HepG2 (cell line): Measurements from ENCODE around the gene GSTT2. TPM values are rescaled to one million over a fixed set of nuclear protein-coding genes. Genes with fewer than 3 reads are reported as not detected.
A peak's percentile ranks its signal among the peaks of the same experiment; 100 is the strongest.

Experiments
- ATM ChIP-seq: fragments of 450-650 bp; IDR thresholded peaks from 2 replicates; pipeline ENCODE4 v1.7.1; 2017; ENCODE audit warnings: mild to moderate bottlenecking, borderline replicate concordance
- ERF ChIP-seq: IDR thresholded peaks from 2 replicates; pipeline ENCODE4 v1.6.1; 2018; ENCODE audit warnings: missing biosample characterization, missing genetic modification reagents
- FOXA3 ChIP-seq: IDR thresholded peaks from 2 replicates; pipeline ENCODE4 v1.6.1; 2016; ENCODE audit warnings: missing genetic modification reagents, missing compliant biosample characterization
- FOXO1 ChIP-seq: sonication (generic); formaldehyde crosslinking; IDR thresholded peaks from 2 replicates; pipeline ENCODE4 v1.4.0; 2020; ENCODE audit warnings: missing genetic modification reagents
- HOXA3 ChIP-seq: sonication (generic); formaldehyde crosslinking; IDR thresholded peaks from 2 replicates; pipeline ENCODE4 v1.5.0; 2020; ENCODE audit warnings: missing genetic modification reagents
- KDM6A ChIP-seq: IDR thresholded peaks from 2 replicates; pipeline ENCODE4 v1.6.1; 2016; ENCODE audit warnings: low read depth
- MBNL3 ChIP-seq: fragments of 250-450 bp; sonication (Bioruptor Pico); conservative IDR thresholded peaks from 2 replicates; pipeline ENCODE4 v1.8.0; 2022; ENCODE audit warnings: mild to moderate bottlenecking, inconsistent platforms
- MYNN ChIP-seq: sonication (generic); formaldehyde crosslinking; IDR thresholded peaks from 2 replicates; pipeline ENCODE4 v1.4.0; 2020; ENCODE audit warnings: mild to moderate bottlenecking, low read depth, missing genetic modification reagents
- NFIC ChIP-seq: IDR thresholded peaks from 2 replicates; pipeline ENCODE4 v1.6.1; 2012; ENCODE audit warnings: mild to moderate bottlenecking, low read length, inconsistent platforms
- PRPF4 ChIP-seq: fragments of 200-400 bp; formaldehyde crosslinking; IDR thresholded peaks from 2 replicates; pipeline ENCODE4 v1.6.1; 2016; ENCODE audit warnings: low read length, low read depth; ENCODE audit not compliant: poor library complexity, severe bottlenecking
- SNRNP70 ChIP-seq: fragments of 200-400 bp; formaldehyde crosslinking; IDR thresholded peaks from 2 replicates; pipeline ENCODE4 v1.6.1; 2017; ENCODE audit warnings: mild to moderate bottlenecking, low read depth, low read length, moderate library complexity
- SP1 ChIP-seq, 2 experiments: fragments of 450-650 bp in 1 of 2; sonication (generic) in 1 of 2; formaldehyde crosslinking in 1 of 2; IDR thresholded peaks; 2 replicates each; pipeline versions ENCODE4 v1.4.0 to v1.6.1; 2016 to 2020; ENCODE audit warnings: missing genetic modification reagents in 1 of 2
- ZBTB20 ChIP-seq: sonication (generic); formaldehyde crosslinking; IDR thresholded peaks from 2 replicates; pipeline ENCODE4 v1.8.1; 2023; ENCODE audit warnings: missing genetic modification reagents, low read depth, mild to moderate bottlenecking, borderline replicate concordance
- ZFP37 ChIP-seq: sonication (generic); formaldehyde crosslinking; IDR thresholded peaks from 2 replicates; pipeline ENCODE4 v1.4.0; 2020; ENCODE audit warnings: missing genetic modification reagents, borderline replicate concordance
- ZKSCAN5 ChIP-seq: sonication (generic); formaldehyde crosslinking; IDR thresholded peaks from 2 replicates; pipeline ENCODE4 v1.5.1; 2020; ENCODE audit warnings: mild to moderate bottlenecking, missing genetic modification reagents
- ZNF282 ChIP-seq: fragments of 450-650 bp; IDR thresholded peaks from 2 replicates; pipeline ENCODE4 v1.6.1; 2018; ENCODE audit not compliant: partially characterized antibody
- ZNF431 ChIP-seq: sonication (generic); formaldehyde crosslinking; IDR thresholded peaks from 2 replicates; pipeline ENCODE4 v1.9.0; 2022; ENCODE audit warnings: missing genetic modification reagents, low read depth, mild to moderate bottlenecking, borderline replicate concordance
- ZNF615 ChIP-seq: sonication (generic); formaldehyde crosslinking; IDR thresholded peaks from 2 replicates; pipeline ENCODE4 v1.5.0; 2020; ENCODE audit warnings: mild to moderate bottlenecking, missing genetic modification reagents, borderline replicate concordance
- ZNF749 ChIP-seq: sonication (generic); formaldehyde crosslinking; IDR thresholded peaks from 2 replicates; pipeline ENCODE4 v1.8.0; 2022; ENCODE audit warnings: mild to moderate bottlenecking, missing genetic modification reagents, moderate library complexity, borderline replicate concordance
- ZNF772 ChIP-seq: sonication (generic); formaldehyde crosslinking; IDR thresholded peaks from 2 replicates; pipeline ENCODE4 v1.5.0; 2020; ENCODE audit warnings: mild to moderate bottlenecking, missing genetic modification reagents
- polyA plus RNA-seq, 8 experiments: library from polyadenylated mRNA; depleted of rRNA in 3 of 8; stranded (reverse) in 7 of 8; unstranded in 1 of 8; fragments of >200 nt; fragmentation: Illumina TruSeq in 4 of 8; extraction: Trizol in 4 of 8; gene quantifications; 2 replicates each; pipeline versions ENCODE4 v1.2.1 to v1.2.3, GENCODE V29; 2011 to 2016; ENCODE audit warnings: low read depth in 4 of 8, missing spikeins in 1 of 8, mixed read lengths in 1 of 8; ENCODE audit not compliant: insufficient read depth in 1 of 8
- total RNA-seq, 5 experiments: library from RNA; depleted of rRNA; stranded (reverse); fragments of >200 nt; fragmentation: Illumina TruSeq; extraction: Trizol; gene quantifications; 2 replicates each; pipeline ENCODE4 v1.2.3, GENCODE V29; 2016; ENCODE audit warnings: low read depth in 1 of 5
- TF ChIP-seq, protein P1 (sequence below): sonication (generic); formaldehyde crosslinking; IDR thresholded peaks from 2 replicates; pipeline ENCODE4 v1.9.0; 2021; ENCODE audit warnings: missing genetic modification reagents, borderline replicate concordance
- TF ChIP-seq, protein P2 (sequence below): IDR thresholded peaks from 2 replicates; pipeline ENCODE4 v1.6.1; 2016; ENCODE audit warnings: mild to moderate bottlenecking
- TF ChIP-seq, protein P3 (sequence below): sonication (generic); formaldehyde crosslinking; IDR thresholded peaks from 2 replicates; pipeline ENCODE4 v1.8.1; 2023; ENCODE audit warnings: missing genetic modification reagents, inconsistent platforms, borderline replicate concordance
- TF ChIP-seq, protein P4 (sequence below): IDR thresholded peaks from 2 replicates; pipeline ENCODE4 v1.6.1; 2016

GSTT2 gene
- total and polyA plus RNA-seq, 2 of the 13 experiments (the other 11 are each of a cell fraction or from before 2014, with no cell fraction given) = not detected

DNA sequence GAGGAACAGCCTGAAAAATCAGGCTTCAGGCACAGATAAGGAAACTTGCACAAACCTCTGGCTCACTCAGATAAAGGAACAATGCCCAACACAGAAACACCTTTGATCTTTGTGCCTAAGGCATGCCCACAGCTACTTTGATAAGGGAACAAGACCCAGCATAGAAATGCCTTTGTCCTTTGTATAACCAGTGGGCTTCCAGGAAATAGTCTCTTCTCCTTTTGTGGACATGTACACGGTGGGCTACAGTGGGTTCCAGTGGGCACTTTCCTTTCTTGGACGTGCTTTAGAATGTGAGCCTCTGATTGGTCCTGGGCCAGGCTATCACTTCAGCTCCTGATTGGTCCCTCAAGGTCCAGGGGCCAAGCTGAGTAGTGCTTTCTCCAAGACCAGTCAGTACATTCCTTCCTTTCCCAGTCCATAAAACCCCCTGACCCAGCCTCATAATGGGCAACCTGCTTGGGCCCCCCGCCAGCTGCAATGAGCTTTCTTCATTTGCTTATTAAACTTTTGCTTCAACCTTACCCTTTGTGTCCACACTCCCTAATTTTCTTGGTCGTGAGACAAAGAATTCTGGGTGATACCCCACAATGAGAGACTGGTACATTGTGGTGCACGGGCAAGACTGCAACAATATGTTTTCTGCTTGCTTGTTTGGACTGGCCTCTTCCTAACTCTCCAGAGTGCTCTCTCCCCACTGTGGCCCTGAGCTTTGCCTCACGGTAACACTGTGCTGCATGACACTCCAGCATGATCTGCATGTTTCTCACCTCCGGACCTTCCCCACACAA is 29.5 kb downstream of the GSTT2 start (continued):
- TF ChIP-seq ZNF772 (CRISPR knock-in tag) (0 out of 2 replicates have a peak, but pooled peaks have one; percentile 15), KDM6A (no peak), ZFP37 (CRISPR knock-in tag) (no peak), ZKSCAN5 (peak; percentile 87; the same call in 1 of the 2 replicates), PRPF4 (no peak), ZNF749 (CRISPR knock-in tag) (no peak), MBNL3 (CRISPR knock-in tag) (no peak), ATM (no peak), ZBTB20 (no peak; the same call in 1 of the 2 replicates), ZNF615 (CRISPR knock-in tag) (no peak), ZNF431 (no peak), NFIC (peak; percentile 35), HOXA3 (CRISPR knock-in tag) (peak; percentile 31; the same call in 1 of the 2 replicates), SP1 (IDR thresholded peaks at IDR 0.05) (no peak), SP1 (CRISPR knock-in tag; IDR thresholded peaks at IDR 0.05) (0 out of 2 replicates have a peak, but pooled peaks have one; percentile 11), FOXA3 (peak; percentile 41; the same call in 1 of the 2 replicates), ZNF282 (no peak), MYNN (no peak), SNRNP70 (no peak), FOXO1 (peak; percentile 70), ERF (CRISPR knock-in tag) (no peak)
- TF ChIP-seq, protein P1, sequence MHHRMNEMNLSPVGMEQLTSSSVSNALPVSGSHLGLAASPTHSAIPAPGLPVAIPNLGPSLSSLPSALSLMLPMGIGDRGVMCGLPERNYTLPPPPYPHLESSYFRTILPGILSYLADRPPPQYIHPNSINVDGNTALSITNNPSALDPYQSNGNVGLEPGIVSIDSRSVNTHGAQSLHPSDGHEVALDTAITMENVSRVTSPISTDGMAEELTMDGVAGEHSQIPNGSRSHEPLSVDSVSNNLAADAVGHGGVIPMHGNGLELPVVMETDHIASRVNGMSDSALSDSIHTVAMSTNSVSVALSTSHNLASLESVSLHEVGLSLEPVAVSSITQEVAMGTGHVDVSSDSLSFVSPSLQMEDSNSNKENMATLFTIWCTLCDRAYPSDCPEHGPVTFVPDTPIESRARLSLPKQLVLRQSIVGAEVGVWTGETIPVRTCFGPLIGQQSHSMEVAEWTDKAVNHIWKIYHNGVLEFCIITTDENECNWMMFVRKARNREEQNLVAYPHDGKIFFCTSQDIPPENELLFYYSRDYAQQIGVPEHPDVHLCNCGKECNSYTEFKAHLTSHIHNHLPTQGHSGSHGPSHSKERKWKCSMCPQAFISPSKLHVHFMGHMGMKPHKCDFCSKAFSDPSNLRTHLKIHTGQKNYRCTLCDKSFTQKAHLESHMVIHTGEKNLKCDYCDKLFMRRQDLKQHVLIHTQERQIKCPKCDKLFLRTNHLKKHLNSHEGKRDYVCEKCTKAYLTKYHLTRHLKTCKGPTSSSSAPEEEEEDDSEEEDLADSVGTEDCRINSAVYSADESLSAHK (CRISPR knock-in tag) = no peak
- TF ChIP-seq, protein P2, sequence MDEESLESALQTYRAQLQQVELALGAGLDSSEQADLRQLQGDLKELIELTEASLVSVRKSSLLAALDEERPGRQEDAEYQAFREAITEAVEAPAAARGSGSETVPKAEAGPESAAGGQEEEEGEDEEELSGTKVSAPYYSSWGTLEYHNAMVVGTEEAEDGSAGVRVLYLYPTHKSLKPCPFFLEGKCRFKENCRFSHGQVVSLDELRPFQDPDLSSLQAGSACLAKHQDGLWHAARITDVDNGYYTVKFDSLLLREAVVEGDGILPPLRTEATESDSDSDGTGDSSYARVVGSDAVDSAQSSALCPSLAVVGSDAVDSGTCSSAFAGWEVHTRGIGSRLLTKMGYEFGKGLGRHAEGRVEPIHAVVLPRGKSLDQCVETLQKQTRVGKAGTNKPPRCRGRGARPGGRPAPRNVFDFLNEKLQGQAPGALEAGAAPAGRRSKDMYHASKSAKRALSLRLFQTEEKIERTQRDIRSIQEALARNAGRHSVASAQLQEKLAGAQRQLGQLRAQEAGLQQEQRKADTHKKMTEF (CRISPR knock-in tag) = 0 out of 2 replicates have a peak, but pooled peaks have one; percentile 26
- TF ChIP-seq, protein P3, sequence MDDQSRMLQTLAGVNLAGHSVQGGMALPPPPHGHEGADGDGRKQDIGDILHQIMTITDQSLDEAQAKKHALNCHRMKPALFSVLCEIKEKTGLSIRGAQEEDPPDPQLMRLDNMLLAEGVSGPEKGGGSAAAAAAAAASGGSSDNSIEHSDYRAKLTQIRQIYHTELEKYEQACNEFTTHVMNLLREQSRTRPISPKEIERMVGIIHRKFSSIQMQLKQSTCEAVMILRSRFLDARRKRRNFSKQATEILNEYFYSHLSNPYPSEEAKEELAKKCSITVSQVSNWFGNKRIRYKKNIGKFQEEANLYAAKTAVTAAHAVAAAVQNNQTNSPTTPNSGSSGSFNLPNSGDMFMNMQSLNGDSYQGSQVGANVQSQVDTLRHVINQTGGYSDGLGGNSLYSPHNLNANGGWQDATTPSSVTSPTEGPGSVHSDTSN (CRISPR knock-in tag) = no peak
- TF ChIP-seq, protein P4, sequence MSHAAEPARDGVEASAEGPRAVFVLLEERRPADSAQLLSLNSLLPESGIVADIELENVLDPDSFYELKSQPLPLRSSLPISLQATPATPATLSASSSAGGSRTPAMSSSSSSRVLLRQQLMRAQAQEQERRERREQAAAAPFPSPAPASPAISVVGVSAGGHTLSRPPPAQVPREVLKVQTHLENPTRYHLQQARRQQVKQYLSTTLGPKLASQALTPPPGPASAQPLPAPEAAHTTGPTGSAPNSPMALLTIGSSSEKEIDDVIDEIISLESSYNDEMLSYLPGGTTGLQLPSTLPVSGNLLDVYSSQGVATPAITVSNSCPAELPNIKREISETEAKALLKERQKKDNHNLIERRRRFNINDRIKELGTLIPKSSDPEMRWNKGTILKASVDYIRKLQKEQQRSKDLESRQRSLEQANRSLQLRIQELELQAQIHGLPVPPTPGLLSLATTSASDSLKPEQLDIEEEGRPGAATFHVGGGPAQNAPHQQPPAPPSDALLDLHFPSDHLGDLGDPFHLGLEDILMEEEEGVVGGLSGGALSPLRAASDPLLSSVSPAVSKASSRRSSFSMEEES = no peak
